ENCODE measurements around the gene NINJ1.
A peak's percentile ranks its signal among the peaks of the same experiment; 100 is the strongest.

Gene NINJ1

GRCh38 chr9:93132287-93132927 lies 1.6 kb downstream of the NINJ1 start:
- DNase-seq (ENCODE audit: low read depth), result peak; percentile 42

- no peak for DNase-seq (ENCODE audit: low read depth)
Observed at GRCh38 chr9:93131599-93132286, 2.3 kb downstream of the NINJ1 start.

- DNase-seq (ENCODE audit: low read depth), result no peak
Observed at GRCh38 chr9:93130861-93131481, 3.1 kb downstream of the NINJ1 start.

GRCh38 chr9:93129691-93130500 lies 4.2 kb downstream of the NINJ1 start:
- no peak for DNase-seq (ENCODE audit: low read depth)

GRCh38 chr9:93129286-93129685 lies 4.8 kb downstream of the NINJ1 start:
- no peak for DNase-seq (ENCODE audit: low read depth)

GRCh38 chr9:93128715-93129224 lies 5.3 kb downstream of the NINJ1 start:
- DNase-seq (ENCODE audit: low read depth), result no peak

- no peak for DNase-seq (ENCODE audit: low read depth)
Observed at GRCh38 chr9:93128011-93128714, 5.9 kb downstream of the NINJ1 start.

- DNase-seq (ENCODE audit: low read depth), result no peak
Observed at GRCh38 chr9:93127395-93127911, 6.6 kb downstream of the NINJ1 start.

GRCh38 chr9:93126825-93127368 lies 7.2 kb downstream of the NINJ1 start:
- DNase-seq (ENCODE audit: low read depth), result no peak

GRCh38 chr9:93126151-93126781 lies 7.8 kb downstream of the NINJ1 start:
- no peak for DNase-seq (ENCODE audit: low read depth)

- no peak for DNase-seq (ENCODE audit: low read depth)
Observed at GRCh38 chr9:93125331-93125894, 8.6 kb downstream of the NINJ1 start.

GRCh38 chr9:93124793-93125192 lies 9.3 kb downstream of the NINJ1 start:
- DNase-seq (ENCODE audit: low read depth), result no peak

GRCh38 chr9:93123561-93124283 lies 10.3 kb downstream of the NINJ1 start:
- no peak for DNase-seq (ENCODE audit: low read depth)

- DNase-seq (ENCODE audit: low read depth), result no peak
Observed at GRCh38 chr9:93122721-93123221, 11.3 kb downstream of the NINJ1 start.

GRCh38 chr9:93121316-93122241 lies 12.5 kb downstream of the NINJ1 start:
- no peak for DNase-seq (ENCODE audit: low read depth)

GRCh38 chr9:93120846-93121315 lies 13.2 kb downstream of the NINJ1 start:
- DNase-seq (ENCODE audit: low read depth), result no peak

- peak; percentile 98 for DNase-seq (ENCODE audit: low read depth)
Observed at GRCh38 chr9:93119953-93120845, 13.9 kb downstream of the NINJ1 start.

Measured in ELR (cell line).